ENCODE measurements around the gene MACROD2.

- no peak for TF ChIP-seq TOX (CRISPR knock-in tag; IDR thresholded peaks at IDR 0.05; ENCODE audit: borderline replicate concordance)
- no peak for TF ChIP-seq ZFP30 (CRISPR knock-in tag; IDR thresholded peaks at IDR 0.05)
- no peak for TF ChIP-seq GLIS3 (CRISPR knock-in tag; IDR thresholded peaks at IDR 0.05)
- no peak for TF ChIP-seq CREB5 (CRISPR knock-in tag; IDR thresholded peaks at IDR 0.05; ENCODE audit: low read depth)
- TF ChIP-seq ZNF8 (CRISPR knock-in tag; IDR thresholded peaks at IDR 0.05) = no peak
- no peak for TF ChIP-seq PATZ1 (CRISPR knock-in tag; IDR thresholded peaks at IDR 0.05; ENCODE audit: borderline replicate concordance)
- TF ChIP-seq RARB (CRISPR knock-in tag; IDR thresholded peaks at IDR 0.05) = no peak
- no peak for TF ChIP-seq SNAI2 (CRISPR knock-in tag; IDR thresholded peaks at IDR 0.05)
- TF ChIP-seq ZC3H10 (CRISPR knock-in tag; IDR thresholded peaks at IDR 0.05) = no peak
- no peak for TF ChIP-seq ISL1 (CRISPR knock-in tag; IDR thresholded peaks at IDR 0.05)
Measured at GRCh38 chr20:14913896-14914620, 918.7 kb downstream of the MACROD2 start.
